ENCODE data around the gene RNF34. TPM values are rescaled to one million over a fixed set of nuclear protein-coding genes. Genes with fewer than 3 reads are reported as not detected.

The RNF34 gene
- total and polyA plus RNA-seq, 2 of the 13 experiments (the other 11 are each of a cell fraction or from before 2014, with no cell fraction given), result 36.8 to 53.2 TPM

DNA sequence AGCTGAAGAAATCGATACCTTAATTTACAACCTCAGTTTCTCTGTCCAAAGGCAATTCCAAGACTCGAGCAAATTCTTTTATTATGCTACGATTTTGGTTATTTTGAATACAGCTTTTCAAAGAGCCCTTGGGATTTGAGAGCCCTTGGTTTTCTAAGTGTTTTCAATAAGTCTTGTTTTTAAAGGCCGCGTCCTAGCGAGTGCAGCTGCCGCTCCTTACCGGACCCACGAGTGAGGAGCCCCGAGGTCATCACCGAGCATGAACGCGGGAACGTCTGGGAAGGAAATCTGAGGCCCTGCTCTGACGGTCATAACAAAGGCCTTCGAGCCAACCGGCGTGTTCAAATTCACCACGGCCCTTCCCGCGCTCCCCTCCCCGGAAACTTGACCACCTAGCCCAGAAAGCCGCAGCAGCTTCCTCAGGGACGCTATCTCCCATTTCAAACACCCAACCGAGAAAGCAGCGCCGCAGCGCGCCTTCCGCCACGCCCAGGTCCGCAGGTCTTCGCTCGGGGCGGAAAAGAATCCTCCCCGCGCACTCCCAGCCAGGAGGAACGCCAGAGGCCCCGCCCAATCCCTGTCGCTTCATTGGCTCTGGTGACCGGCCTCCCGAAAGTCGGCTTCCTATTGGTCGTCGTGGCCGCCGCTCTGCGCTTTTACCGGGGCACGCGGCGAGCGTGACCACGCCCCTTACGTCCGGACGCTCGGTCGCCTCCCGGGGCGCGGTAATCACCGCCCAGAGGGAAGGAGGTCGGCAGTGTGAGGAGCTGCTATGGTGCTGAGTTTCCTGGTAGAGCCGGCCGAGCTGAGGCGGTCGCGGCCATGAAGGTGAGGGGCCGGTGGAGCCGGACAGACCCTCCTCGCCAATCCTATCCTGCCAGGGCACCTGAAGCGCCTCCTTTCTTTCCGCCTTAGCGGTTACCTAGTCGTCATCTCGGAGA, at the start of gene RNF34 (continued):
- TF ChIP-seq, protein P1, sequence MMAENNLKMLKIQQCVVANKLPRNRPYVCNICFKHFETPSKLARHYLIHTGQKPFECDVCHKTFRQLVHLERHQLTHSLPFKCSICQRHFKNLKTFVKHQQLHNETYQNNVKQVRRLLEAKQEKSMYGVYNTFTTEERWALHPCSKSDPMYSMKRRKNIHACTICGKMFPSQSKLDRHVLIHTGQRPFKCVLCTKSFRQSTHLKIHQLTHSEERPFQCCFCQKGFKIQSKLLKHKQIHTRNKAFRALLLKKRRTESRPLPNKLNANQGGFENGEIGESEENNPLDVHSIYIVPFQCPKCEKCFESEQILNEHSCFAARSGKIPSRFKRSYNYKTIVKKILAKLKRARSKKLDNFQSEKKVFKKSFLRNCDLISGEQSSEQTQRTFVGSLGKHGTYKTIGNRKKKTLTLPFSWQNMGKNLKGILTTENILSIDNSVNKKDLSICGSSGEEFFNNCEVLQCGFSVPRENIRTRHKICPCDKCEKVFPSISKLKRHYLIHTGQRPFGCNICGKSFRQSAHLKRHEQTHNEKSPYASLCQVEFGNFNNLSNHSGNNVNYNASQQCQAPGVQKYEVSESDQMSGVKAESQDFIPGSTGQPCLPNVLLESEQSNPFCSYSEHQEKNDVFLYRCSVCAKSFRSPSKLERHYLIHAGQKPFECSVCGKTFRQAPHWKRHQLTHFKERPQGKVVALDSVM (CRISPR knock-in tag; IDR thresholded peaks at IDR 0.05), result peak; percentile 39; the same call in 1 of the 2 replicates
- TF ChIP-seq STAG1 (CRISPR knock-in tag; IDR thresholded peaks at IDR 0.05), result no peak
- TF ChIP-seq TCF7L2 (IDR thresholded peaks at IDR 0.05; ENCODE audit: low read depth, low read length), result no peak
- no peak for TF ChIP-seq ZNF782 (CRISPR knock-in tag; IDR thresholded peaks at IDR 0.05; ENCODE audit: borderline replicate concordance)
- TF ChIP-seq CCAR2 (optimal IDR thresholded peaks at IDR 0.05; ENCODE audit: low read depth, low read length), result no peak
- TF ChIP-seq MXI1 (IDR thresholded peaks at IDR 0.05; ENCODE audit: borderline replicate concordance, low read depth, low read length), result peak; percentile 88; the same call in 1 of the 3 replicates
- TF ChIP-seq ZNF430 (CRISPR knock-in tag; IDR thresholded peaks at IDR 0.05), result peak; percentile 66
- no peak for TF ChIP-seq PAX8 (CRISPR knock-in tag; IDR thresholded peaks at IDR 0.05; ENCODE audit: borderline replicate concordance)
- peak; percentile 84 for TF ChIP-seq THAP11 (CRISPR knock-in tag; IDR thresholded peaks at IDR 0.05)
- peak; percentile 98 for TF ChIP-seq TAF1 (CRISPR knock-in tag; IDR thresholded peaks at IDR 0.05)
- 0 out of 2 replicates have a peak, but pooled peaks have one; percentile 89 for TF ChIP-seq KLF15 (CRISPR knock-in tag; IDR thresholded peaks at IDR 0.05; ENCODE audit: borderline replicate concordance)
- no peak; the same call in 1 of the 2 replicates for TF ChIP-seq ZNF589 (CRISPR knock-in tag; conservative IDR thresholded peaks at IDR 0.05)
- peak; percentile 86 for TF ChIP-seq SNAPC4 (CRISPR knock-in tag; IDR thresholded peaks at IDR 0.05)
- peak; percentile 83 for TF ChIP-seq ZNF263 (CRISPR knock-in tag; IDR thresholded peaks at IDR 0.05)
- peak; percentile 57 for TF ChIP-seq HNRNPH1 (optimal IDR thresholded peaks at IDR 0.05; ENCODE audit: low read depth, low read length)
- no peak; the same call in 1 of the 2 replicates for TF ChIP-seq SNAPC2 (CRISPR knock-in tag; IDR thresholded peaks at IDR 0.05)
- peak; percentile 44; the same call in 1 of the 2 replicates for TF ChIP-seq ZNF607 (CRISPR knock-in tag; IDR thresholded peaks at IDR 0.05; ENCODE audit: borderline replicate concordance)
- TF ChIP-seq HDAC1 (CRISPR knock-in tag; IDR thresholded peaks at IDR 0.05), result peak; percentile 56; the same call in 1 of the 2 replicates
- peak; percentile 17; the same call in 1 of the 2 replicates for TF ChIP-seq ZNF274 (CRISPR knock-in tag; IDR thresholded peaks at IDR 0.05)
- TF ChIP-seq, protein P2, sequence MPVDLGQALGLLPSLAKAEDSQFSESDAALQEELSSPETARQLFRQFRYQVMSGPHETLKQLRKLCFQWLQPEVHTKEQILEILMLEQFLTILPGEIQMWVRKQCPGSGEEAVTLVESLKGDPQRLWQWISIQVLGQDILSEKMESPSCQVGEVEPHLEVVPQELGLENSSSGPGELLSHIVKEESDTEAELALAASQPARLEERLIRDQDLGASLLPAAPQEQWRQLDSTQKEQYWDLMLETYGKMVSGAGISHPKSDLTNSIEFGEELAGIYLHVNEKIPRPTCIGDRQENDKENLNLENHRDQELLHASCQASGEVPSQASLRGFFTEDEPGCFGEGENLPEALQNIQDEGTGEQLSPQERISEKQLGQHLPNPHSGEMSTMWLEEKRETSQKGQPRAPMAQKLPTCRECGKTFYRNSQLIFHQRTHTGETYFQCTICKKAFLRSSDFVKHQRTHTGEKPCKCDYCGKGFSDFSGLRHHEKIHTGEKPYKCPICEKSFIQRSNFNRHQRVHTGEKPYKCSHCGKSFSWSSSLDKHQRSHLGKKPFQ (CRISPR knock-in tag; IDR thresholded peaks at IDR 0.05; ENCODE audit: insufficient replicate concordance), result no peak
